ENCODE data around the gene TUBA1B.

TUBA1B gene

DNA sequence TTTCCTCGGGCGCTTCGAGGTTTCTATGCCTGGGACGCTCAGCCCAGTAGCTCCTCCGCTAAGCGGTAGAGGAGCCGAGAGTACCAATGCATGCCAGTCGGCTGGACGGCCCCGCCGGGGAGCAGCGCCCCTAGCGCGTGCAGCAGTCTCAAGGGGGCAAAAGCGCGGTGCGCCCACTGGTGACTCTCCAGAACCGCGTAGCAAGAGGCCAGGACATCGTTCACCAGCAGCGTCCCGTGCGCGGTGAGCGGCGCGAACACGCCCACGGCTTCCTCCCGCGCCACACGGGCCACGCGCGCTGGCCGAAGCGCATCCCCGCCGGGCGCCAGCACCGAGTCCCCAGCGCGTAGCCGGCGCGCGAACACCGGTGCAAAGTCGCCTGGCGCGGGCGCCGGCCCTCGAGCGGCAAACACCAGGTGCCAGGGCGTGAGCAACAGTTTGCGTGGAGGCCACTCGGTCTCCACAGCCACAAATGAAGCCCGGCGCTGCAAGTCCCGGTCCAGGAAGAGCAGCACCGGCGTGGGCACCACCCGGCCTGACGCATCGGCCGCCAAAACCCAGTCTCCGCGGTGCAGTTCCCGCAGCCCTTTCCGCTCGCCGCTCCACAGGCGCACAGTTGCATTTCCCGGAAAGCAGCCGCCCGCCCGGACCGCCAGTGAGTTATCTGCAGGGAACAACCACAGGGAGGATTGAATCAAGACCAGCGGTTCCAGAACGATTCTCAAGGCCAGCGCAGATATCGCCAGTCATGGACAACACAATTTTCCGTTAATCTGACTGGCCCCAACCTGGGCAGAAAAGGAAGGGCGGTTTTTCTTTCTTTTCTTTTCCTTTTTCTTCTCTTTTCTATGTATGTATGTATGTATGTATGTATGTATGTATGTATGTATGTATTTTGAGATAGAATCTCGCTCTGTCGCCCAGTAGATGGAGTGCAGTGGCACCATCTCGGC is 41.1 kb downstream of the TUBA1B start:
- DNase-seq = peak in 3 of 4 experiments; percentile 45 to 62 (median 53)

DNA sequence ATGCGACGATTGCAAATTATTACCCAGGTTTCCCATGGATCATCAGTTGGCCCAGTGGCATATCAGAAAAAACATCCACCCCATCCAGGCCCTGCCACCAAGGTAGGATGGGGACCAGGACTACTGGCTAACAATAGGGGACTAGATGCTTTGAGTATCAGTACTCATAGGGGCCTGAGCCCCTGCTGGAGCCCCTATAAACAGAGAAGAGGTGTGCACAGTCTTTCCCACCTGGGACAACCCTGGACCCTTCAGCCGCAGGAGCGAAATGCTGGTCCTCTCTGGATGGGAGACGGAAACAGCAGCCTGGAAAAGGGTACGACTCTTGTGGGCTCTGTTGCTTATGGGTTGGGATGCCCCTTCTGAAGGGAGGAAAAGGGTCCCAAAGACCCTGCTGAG is 42.3 kb downstream of the TUBA1B start:
- no peak for DNase-seq

DNA sequence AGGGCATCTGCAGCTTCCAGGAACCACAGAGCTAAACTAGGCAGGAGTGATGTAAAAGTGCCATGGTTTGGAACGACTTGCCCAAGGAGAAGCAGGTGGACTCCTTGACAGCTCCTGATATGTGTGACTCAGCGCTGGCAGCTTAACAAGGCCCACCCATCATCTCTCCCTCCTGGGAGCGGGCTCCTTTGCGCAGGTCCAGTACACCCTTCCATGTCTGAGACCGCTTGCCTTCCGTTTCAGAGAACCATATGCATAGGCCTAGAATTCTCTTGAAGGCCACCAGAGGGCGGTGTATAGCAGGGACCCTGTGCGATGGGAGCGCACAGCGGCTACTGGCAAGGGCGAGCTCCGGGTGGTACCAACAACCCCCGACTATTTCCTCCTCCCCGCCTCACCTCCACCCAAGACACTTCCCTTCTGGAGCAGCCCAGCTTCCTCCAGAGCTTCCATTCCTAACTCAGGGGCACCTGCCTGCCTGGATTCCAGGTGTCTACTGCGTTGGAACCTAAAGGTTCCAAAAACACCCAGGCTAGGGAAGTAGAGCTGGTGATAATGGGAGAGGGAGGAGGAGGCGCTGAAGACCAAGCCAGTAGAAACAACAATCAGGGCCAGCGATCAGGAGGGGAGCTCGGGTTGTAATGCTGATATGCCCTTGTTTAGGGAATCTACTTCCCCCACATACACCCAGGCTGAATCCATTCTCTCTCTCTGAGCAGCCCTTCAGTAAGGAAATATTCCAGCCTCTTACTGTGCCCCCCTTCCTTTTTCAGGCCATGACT is 42.9 kb downstream of the TUBA1B start:
- peak; percentile 81 to 91 (median 88) for DNase-seq

DNA sequence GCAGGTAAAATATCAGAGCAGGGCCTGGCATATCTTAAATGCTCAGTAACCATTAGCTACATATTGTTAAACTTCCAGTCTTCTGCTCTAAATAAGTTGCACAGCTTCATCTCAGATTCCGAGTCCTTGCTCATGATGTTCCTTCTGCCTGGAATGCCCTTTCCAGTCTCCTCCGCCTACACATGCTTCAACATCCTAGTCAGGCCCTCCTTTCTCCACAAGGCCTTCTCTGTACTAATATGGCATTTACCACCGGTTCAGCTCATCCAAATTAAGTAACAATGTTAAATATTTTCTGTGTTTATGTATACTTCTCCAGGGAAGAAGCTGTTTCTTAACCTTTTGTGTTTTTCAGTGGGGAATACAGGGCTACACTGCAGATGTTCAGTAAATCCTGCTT is 45.1 kb downstream of the TUBA1B start:
- DNase-seq = no peak

DNA sequence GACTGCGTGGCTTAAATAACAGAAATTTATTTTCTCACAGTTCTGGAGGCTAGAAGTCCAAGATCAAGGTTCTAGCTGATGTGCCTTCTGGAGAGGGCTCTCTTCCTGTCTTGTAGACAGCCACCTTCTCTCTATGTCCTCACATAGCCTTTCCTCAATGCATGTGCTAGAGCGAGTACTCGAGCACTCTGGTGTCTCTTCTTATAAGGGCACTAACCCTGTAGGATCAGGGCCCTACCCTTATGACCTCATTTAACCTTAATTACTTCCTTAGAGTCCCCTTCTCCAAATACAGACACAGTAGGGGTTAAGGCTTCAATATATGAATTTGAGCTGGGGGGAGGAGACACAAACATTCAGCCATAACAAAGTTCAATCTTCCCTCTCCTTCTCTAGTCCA is 46.8 kb downstream of the TUBA1B start:
- DNase-seq = no peak

DNA sequence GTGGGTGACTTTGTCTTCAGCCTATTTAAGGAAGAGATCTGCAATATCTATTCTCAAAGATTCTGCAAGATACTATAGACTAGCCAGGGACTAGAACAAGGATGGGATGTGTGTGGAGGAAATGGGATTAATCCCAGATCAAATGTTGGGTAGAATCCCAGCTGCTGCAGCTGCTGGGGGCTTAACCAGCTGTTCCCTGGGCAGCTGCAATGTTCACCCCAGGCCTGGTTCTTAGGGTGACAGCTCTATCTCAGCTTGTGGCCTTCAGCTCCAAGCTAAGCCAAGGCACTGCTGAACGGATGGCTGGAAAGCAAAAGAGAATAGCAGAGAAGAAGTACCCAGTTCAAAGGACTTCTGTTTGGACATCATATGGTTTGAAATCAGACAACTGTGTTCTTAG is 51.4 kb downstream of the TUBA1B start:
- no peak for DNase-seq

All from suppressor macrophage (primary cell).